ENCODE results near the gene EBLN2. TPM values are rescaled to one million over a fixed set of nuclear protein-coding genes. Genes with fewer than 3 reads are reported as not detected.

Gene EBLN2
- total and polyA plus RNA-seq, 2 donors (not counting 3 experiments of a cell fraction or from before 2014, with no cell fraction given) = 2.5 to 7.3 TPM

DNA sequence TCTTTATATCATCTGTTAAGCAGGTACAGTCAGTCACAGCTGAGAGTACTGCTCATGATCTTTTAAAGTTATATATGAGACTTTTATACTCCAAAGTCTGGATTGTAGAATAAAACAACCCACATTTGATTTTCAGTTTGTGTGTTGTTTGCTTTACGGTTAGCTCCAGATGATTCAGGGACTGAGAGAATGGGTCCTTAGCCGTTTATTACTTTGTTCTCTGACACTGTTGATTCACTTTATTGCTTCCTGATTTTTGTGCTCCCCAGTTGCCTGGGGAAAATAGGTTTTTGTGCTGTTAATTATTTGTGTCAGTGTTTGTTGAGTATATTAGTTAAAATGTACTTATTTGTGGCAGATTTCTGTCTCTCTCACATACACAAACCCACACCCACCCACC is 8.6 kb upstream of the EBLN2 start:
- peak; percentile 44 for FAIRE-seq
- Histone ChIP-seq H3K27ac (ENCODE audit: insufficient read depth, low read depth, low read length) (no peak overlapping the region), H3K4me1 (ENCODE audit: control insufficient read depth, extremely low read depth, insufficient read depth, low read length) (no peaks in the 10 kb centered on the region), H3K9me3 (replicated peaks; ENCODE audit: control insufficient read depth, insufficient read depth, low read length) (no peaks in the 10 kb centered on the region), H3K27me3 (ENCODE audit: control insufficient read depth in 2 of 2, insufficient read depth in 2 of 2, low read length in 2 of 2) (no peaks in the 10 kb centered on the region), H4K20me1 (replicated peaks; ENCODE audit: control insufficient read depth, extremely low read depth, insufficient read depth, low read length) (peaks cover 14% of the 10 kb centered on the region), H3K4me3 (replicated peaks in 1 of 3; ENCODE audit: insufficient read depth in 1 of 3, low read depth in 1 of 3, low read length in 3 of 3) (no peak overlapping the region), H3K79me2 (ENCODE audit: control insufficient read depth, insufficient read depth, low read length) (peaks cover 52% of the 10 kb centered on the region), H2AFZ (ENCODE audit: low read depth, low read length) (no peak overlapping the region), H3K36me3 (ENCODE audit: control insufficient read depth in 2 of 2, extremely low read depth in 1 of 2, insufficient read depth in 2 of 2, low read length in 2 of 2) (no peaks in the 10 kb centered on the region), H3K4me2 (ENCODE audit: insufficient read depth, low read length) (no peak overlapping the region), H3K9me1 (replicated peaks; ENCODE audit: control insufficient read depth, extremely low read depth, insufficient read depth, low read length) (no peaks in the 10 kb centered on the region), H3K9ac (replicated peaks; ENCODE audit: extremely low read depth, insufficient read depth, low read length) (no peak overlapping the region)
- dilution Hi-C loops (cut with MboI; ENCODE audit: extremely low pct_ligation_motif_present, low sequenced_read_pairs) = no loop called here
- DNase-seq (ENCODE audit: low read depth, low spot score) = peak; percentile 40
- ChIA-PET POLR2A (no interaction called here), CTCF (interaction anchor here (1.0 kb wide), 1 partner anchor 202 kb away, joined by 3 read pairs; no protein-coding TSS in a partner anchor)
- intact Hi-C loops (cut with micrococcal nuclease) = no loop called here
- TF ChIP-seq EZH2 (IDR thresholded peaks at IDR 0.05; ENCODE audit: borderline replicate concordance, low read depth, low read length, severe bottlenecking) = no peak
- TF ChIP-seq, protein P1, sequence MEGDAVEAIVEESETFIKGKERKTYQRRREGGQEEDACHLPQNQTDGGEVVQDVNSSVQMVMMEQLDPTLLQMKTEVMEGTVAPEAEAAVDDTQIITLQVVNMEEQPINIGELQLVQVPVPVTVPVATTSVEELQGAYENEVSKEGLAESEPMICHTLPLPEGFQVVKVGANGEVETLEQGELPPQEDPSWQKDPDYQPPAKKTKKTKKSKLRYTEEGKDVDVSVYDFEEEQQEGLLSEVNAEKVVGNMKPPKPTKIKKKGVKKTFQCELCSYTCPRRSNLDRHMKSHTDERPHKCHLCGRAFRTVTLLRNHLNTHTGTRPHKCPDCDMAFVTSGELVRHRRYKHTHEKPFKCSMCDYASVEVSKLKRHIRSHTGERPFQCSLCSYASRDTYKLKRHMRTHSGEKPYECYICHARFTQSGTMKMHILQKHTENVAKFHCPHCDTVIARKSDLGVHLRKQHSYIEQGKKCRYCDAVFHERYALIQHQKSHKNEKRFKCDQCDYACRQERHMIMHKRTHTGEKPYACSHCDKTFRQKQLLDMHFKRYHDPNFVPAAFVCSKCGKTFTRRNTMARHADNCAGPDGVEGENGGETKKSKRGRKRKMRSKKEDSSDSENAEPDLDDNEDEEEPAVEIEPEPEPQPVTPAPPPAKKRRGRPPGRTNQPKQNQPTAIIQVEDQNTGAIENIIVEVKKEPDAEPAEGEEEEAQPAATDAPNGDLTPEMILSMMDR (IDR thresholded peaks at IDR 0.05; ENCODE audit: extremely low read depth in 1 of 2, insufficient read depth in 1 of 2, low read depth in 1 of 2, low read length in 2 of 2) = no peak
- TF ChIP-seq GATA2 (IDR thresholded peaks at IDR 0.05; ENCODE audit: insufficient read depth, insufficient read length, low read depth, low read length) = no peak
- no peak for TF ChIP-seq POLR2A (IDR thresholded peaks at IDR 0.05; ENCODE audit: low read depth, low read length)
- TF ChIP-seq FOS (IDR thresholded peaks at IDR 0.05; ENCODE audit: borderline replicate concordance, insufficient read depth, low read length) = no peak
- TF ChIP-seq, protein P2, sequence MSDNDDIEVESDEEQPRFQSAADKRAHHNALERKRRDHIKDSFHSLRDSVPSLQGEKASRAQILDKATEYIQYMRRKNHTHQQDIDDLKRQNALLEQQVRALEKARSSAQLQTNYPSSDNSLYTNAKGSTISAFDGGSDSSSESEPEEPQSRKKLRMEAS (IDR thresholded peaks at IDR 0.05; ENCODE audit: insufficient read depth, insufficient read length) = no peak
- no TSS peak for BruUV-seq (replicated peaks)
